ENCODE data around the gene SLC22A7.

DNA sequence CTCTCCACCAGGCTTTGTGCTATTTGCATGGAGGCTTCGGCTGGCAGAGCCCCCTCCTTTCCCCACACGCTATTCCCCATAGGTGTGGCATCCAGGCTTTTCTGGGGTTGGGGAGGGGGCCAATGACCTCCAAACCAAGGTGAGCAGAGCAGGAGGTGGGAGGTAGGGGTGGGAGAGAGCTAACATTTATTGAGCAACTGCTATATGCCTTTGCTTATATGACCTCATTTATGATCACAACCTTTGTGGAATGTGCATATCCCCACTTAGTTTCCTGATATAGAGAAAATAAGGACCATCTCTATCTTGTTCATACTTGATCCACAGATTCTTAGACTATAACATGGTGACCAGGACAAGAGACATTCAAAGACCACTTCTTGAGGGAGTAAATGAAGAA lies 17.8 kb upstream of the SLC22A7 start:
- TF ChIP-seq SUZ12 (IDR thresholded peaks at IDR 0.05; ENCODE audit: extremely low read depth, insufficient read depth, insufficient read length) (no peak), ZNF274 (IDR thresholded peaks at IDR 0.05; ENCODE audit: low read depth, low read length) (no peak), YY1 (IDR thresholded peaks at IDR 0.05; ENCODE audit: insufficient read depth, insufficient read length) (no peak)
